NCI-H345 treated with DMSO at 0.1 percent for 48 hours (cell line): ENCODE measurements around the gene SAPCD1.

Experiments used
- DNase-seq: peaks from one replicate; lab custom pipeline; 2025; ENCODE audit not compliant: unreplicated experiment; lab: John Stamatoyannopoulos, UW

SAPCD1 gene

GRCh38 chr6:31762356-31762755 is at the start of gene SAPCD1:
SAPCD1 (plus strand) TSS chr6:31762656; CDS start chr6:31763055, 399 bp downstream.
- no peak for DNase-seq

- no peak for DNase-seq
Observed at GRCh38 chr6:31713465-31713864, 49.0 kb upstream of the SAPCD1 start.

GRCh38 chr6:31713991-31714684 is 48.3 kb upstream of the SAPCD1 start:
- no peak for DNase-seq

GRCh38 chr6:31715022-31715958 is 47.2 kb upstream of the SAPCD1 start, which contains the start of gene LY6G6D:
LY6G6D (plus strand) TSS chr6:31715348; CDS start chr6:31715356, 8 bp downstream.
- DNase-seq, result no peak

GRCh38 chr6:31717499-31718222 is 44.8 kb upstream of the SAPCD1 start:
- no peak for DNase-seq

- peak; percentile 13 for DNase-seq
Observed at GRCh38 chr6:31718265-31718664, 44.2 kb upstream of the SAPCD1 start.

GRCh38 chr6:31719001-31719400 is 43.5 kb upstream of the SAPCD1 start:
- DNase-seq, result no peak

GRCh38 chr6:31720196-31720770 is 42.2 kb upstream of the SAPCD1 start:
- no peak for DNase-seq

GRCh38 chr6:31721351-31722020 is 41.0 kb upstream of the SAPCD1 start, which contains the start of gene LY6G6C:
LY6G6C (minus strand) TSS chr6:31721746; CDS start chr6:31721679, 67 bp downstream.
- DNase-seq, result no peak

GRCh38 chr6:31722173-31722572 is 40.3 kb upstream of the SAPCD1 start:
- DNase-seq, result no peak

- no peak for DNase-seq
Observed at GRCh38 chr6:31723245-31723979, 39.0 kb upstream of the SAPCD1 start, which contains the start of gene MPIG6B. MPIG6B (plus strand) TSS chr6:31723373; CDS start chr6:31723384, 11 bp downstream.

GRCh38 chr6:31723980-31724691 is 38.3 kb upstream of the SAPCD1 start:
- DNase-seq, result no peak

- DNase-seq, result no peak
Observed at GRCh38 chr6:31725502-31726350, 36.7 kb upstream of the SAPCD1 start.

GRCh38 chr6:31727034-31727716 is 35.3 kb upstream of the SAPCD1 start:
- no peak for DNase-seq

- no peak for DNase-seq
Observed at GRCh38 chr6:31727717-31728671, 34.5 kb upstream of the SAPCD1 start.
